BJ (cell line): ENCODE data around the gene ZBTB7A. TPM values are rescaled to one million over a fixed set of nuclear protein-coding genes. Genes with fewer than 3 reads are reported as not detected.

Source experiments
- CTCF ChIA-PET: fragments of 350-600 bp; formaldehyde crosslinking; extraction: SDS; loops from one replicate; lab custom pipeline; 2021; ENCODE audit warnings: antibody characterized with exemption, inconsistent platforms; lab: Yijun Ruan, JAX
- POLR2A ChIA-PET: fragments of 300-600 bp; sonication (Branson Sonifier 250); formaldehyde crosslinking; extraction: SDS; loops from one replicate; lab custom pipeline; 2021; ENCODE audit warnings: antibody characterized with exemption; lab: Charles Lee
- DNase-seq: peaks from one replicate; pipeline ENCODE4 v3.0.0-alpha.2; 2011; ENCODE audit warnings: low read depth
- H3K27me3 ChIP-seq: 2 replicates; pipeline ENCODE4 v1.6.0; 2011; ENCODE audit warnings: low read length; ENCODE audit not compliant: control insufficient read depth, insufficient read depth
- H3K36me3 ChIP-seq: 2 replicates; pipeline ENCODE4 v1.5.1; 2011; ENCODE audit warnings: low read length; ENCODE audit not compliant: control insufficient read depth, insufficient read depth
- H3K4me3 ChIP-seq: 2 replicates; pipeline ENCODE4 v1.5.1; 2011; ENCODE audit warnings: low read depth, mild to moderate bottlenecking, control low read depth, low read length
- CTCF ChIP-seq: IDR thresholded peaks from 2 replicates; pipeline ENCODE4 v1.5.1; 2011; ENCODE audit warnings: low read depth, mild to moderate bottlenecking, control low read depth, inconsistent platforms, low read length, moderate library complexity; ENCODE audit not compliant: insufficient read depth
- polyA plus RNA-seq: library from polyadenylated mRNA; depleted of rRNA; stranded (reverse); fragments of >200 nt; gene quantifications from 2 replicates; pipeline ENCODE4 v1.2.3, GENCODE V29; 2011

Gene ZBTB7A
- polyA plus RNA-seq, 1 experiment, result 7.5 TPM

- Histone ChIP-seq H3K27me3 (no peaks in the 10 kb centered on the region), H3K4me3 (no peak overlapping the region), H3K36me3 (peaks cover 11% of the 10 kb centered on the region)
- ChIA-PET CTCF (no interaction called here), POLR2A (no interaction called here)
- DNase-seq, result no peak
- no peak for TF ChIP-seq CTCF
Measured at GRCh38 chr19:4042731-4043082, 24.0 kb downstream of the ZBTB7A start.

- H3K4me3 ChIP-seq, result no peak overlapping the region
- DNase-seq, result no peak
- TF ChIP-seq CTCF, result no peak
- CTCF ChIA-PET, result no interaction called here
- peaks cover 15% of the 10 kb centered on the region for H3K36me3 ChIP-seq
- POLR2A ChIA-PET, result no interaction called here
- H3K27me3 ChIP-seq, result no peaks in the 10 kb centered on the region
Measured at GRCh38 chr19:4042064-4042730, 24.5 kb downstream of the ZBTB7A start.

GRCh38 chr19:4038661-4039423 is 27.9 kb downstream of the ZBTB7A start:
- Histone ChIP-seq H3K36me3 (peaks cover 26% of the 10 kb centered on the region), H3K27me3 (no peaks in the 10 kb centered on the region), H3K4me3 (no peak overlapping the region)
- no peak for DNase-seq
- no peak for TF ChIP-seq CTCF
- POLR2A ChIA-PET, result no interaction called here
- CTCF ChIA-PET, result no interaction called here

- ChIA-PET POLR2A (no interaction called here), CTCF (no interaction called here)
- TF ChIP-seq CTCF, result no peak
- no peak for DNase-seq
- H3K36me3 ChIP-seq, result peaks cover 30% of the 10 kb centered on the region
- H3K4me3 ChIP-seq, result no peak overlapping the region
- H3K27me3 ChIP-seq, result no peaks in the 10 kb centered on the region
Measured at GRCh38 chr19:4038057-4038456, 28.6 kb downstream of the ZBTB7A start.

GRCh38 chr19:4037301-4037949 is 29.3 kb downstream of the ZBTB7A start:
- no peak for DNase-seq
- H3K27me3 ChIP-seq, result no peaks in the 10 kb centered on the region
- H3K36me3 ChIP-seq, result peaks cover 32% of the 10 kb centered on the region
- ChIA-PET CTCF (no interaction called here), POLR2A (no interaction called here)
- no peak for TF ChIP-seq CTCF
- H3K4me3 ChIP-seq, result no peak overlapping the region
